GM12865 (cell line): ENCODE results near the gene FCHSD1.
A peak's percentile ranks its signal among the peaks of the same experiment; 100 is the strongest.

Experiments
- DNase-seq: peaks from one replicate; pipeline ENCODE4 v3.0.0; 2010; ENCODE audit warnings: low read depth
- H3K4me3 ChIP-seq: 2 replicates; pipeline ENCODE4 v1.5.1; 2011; ENCODE audit warnings: mild to moderate bottlenecking, low read depth, low read length, control low read depth
- CTCF ChIP-seq: IDR thresholded peaks from 2 replicates; pipeline ENCODE4 v1.5.1; 2011; ENCODE audit warnings: low read length, control low read depth, low read depth, inconsistent platforms; ENCODE audit not compliant: insufficient read depth; ENCODE audit errors: missing control alignments

FCHSD1 gene

GRCh38 chr5:141608557-141608956 is 42.7 kb downstream of the FCHSD1 start:
- H3K4me3 ChIP-seq = no peak overlapping the region
- DNase-seq = no peak
- TF ChIP-seq CTCF = no peak

- DNase-seq = no peak
- no peak overlapping the region for H3K4me3 ChIP-seq
- no peak for TF ChIP-seq CTCF
Observed at GRCh38 chr5:141608046-141608445, 43.2 kb downstream of the FCHSD1 start.

GRCh38 chr5:141605523-141606277 is 45.5 kb downstream of the FCHSD1 start:
- peak; percentile 93 for DNase-seq
- H3K4me3 ChIP-seq = peak overlapping the region; percentile 52
- no peak for TF ChIP-seq CTCF

- no peak for DNase-seq
- TF ChIP-seq CTCF = no peak
- no peak overlapping the region for H3K4me3 ChIP-seq
Observed at GRCh38 chr5:141603923-141604717, 47.1 kb downstream of the FCHSD1 start.

- no peak for DNase-seq
- no peak for TF ChIP-seq CTCF
- no peak overlapping the region for H3K4me3 ChIP-seq
Observed at GRCh38 chr5:141602606-141603005, 48.6 kb downstream of the FCHSD1 start.

- no peak for DNase-seq
- TF ChIP-seq CTCF = no peak
- H3K4me3 ChIP-seq = no peak overlapping the region
Observed at GRCh38 chr5:141598391-141599345, 52.5 kb downstream of the FCHSD1 start.
